ENCODE data around the gene RXRG.

RXRG gene

DNA sequence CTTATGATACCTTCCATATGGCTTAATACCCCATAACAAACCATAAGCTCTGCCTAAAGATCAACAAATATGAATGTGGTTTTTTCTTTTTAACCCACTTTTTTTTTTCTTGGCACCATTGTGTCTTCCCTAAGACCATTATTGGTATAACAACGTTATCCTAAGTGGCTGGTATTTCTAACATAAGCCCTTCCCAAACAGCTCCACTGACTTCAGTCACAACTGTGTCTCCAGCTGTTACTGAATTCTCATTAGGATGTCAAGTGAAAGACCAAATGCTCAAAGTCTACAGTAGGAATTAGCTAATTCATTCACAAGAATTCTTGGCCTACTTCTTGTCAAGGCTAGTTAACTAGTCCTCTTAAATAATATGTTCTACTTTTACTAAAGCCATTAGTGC is 4.2 kb upstream of the RXRG start:
- TF ChIP-seq TAF1 (IDR thresholded peaks at IDR 0.05; ENCODE audit: borderline replicate concordance, insufficient read depth, low read length) (no peak), FOXP2 (optimal IDR thresholded peaks at IDR 0.05; ENCODE audit: borderline replicate concordance, extremely low read depth, extremely low read length, insufficient read depth) (no peak), POLR2AphosphoS5 (IDR thresholded peaks at IDR 0.05; ENCODE audit: low read depth, low read length) (no peak), SIN3A (IDR thresholded peaks at IDR 0.05; ENCODE audit: borderline replicate concordance, insufficient read depth, low read length) (no peak)
- TF ChIP-seq, protein P1, sequence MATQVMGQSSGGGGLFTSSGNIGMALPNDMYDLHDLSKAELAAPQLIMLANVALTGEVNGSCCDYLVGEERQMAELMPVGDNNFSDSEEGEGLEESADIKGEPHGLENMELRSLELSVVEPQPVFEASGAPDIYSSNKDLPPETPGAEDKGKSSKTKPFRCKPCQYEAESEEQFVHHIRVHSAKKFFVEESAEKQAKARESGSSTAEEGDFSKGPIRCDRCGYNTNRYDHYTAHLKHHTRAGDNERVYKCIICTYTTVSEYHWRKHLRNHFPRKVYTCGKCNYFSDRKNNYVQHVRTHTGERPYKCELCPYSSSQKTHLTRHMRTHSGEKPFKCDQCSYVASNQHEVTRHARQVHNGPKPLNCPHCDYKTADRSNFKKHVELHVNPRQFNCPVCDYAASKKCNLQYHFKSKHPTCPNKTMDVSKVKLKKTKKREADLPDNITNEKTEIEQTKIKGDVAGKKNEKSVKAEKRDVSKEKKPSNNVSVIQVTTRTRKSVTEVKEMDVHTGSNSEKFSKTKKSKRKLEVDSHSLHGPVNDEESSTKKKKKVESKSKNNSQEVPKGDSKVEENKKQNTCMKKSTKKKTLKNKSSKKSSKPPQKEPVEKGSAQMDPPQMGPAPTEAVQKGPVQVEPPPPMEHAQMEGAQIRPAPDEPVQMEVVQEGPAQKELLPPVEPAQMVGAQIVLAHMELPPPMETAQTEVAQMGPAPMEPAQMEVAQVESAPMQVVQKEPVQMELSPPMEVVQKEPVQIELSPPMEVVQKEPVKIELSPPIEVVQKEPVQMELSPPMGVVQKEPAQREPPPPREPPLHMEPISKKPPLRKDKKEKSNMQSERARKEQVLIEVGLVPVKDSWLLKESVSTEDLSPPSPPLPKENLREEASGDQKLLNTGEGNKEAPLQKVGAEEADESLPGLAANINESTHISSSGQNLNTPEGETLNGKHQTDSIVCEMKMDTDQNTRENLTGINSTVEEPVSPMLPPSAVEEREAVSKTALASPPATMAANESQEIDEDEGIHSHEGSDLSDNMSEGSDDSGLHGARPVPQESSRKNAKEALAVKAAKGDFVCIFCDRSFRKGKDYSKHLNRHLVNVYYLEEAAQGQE (IDR thresholded peaks at IDR 0.05; ENCODE audit: insufficient read depth in 1 of 2, low read depth in 2 of 2, low read length in 2 of 2): no peak

DNA sequence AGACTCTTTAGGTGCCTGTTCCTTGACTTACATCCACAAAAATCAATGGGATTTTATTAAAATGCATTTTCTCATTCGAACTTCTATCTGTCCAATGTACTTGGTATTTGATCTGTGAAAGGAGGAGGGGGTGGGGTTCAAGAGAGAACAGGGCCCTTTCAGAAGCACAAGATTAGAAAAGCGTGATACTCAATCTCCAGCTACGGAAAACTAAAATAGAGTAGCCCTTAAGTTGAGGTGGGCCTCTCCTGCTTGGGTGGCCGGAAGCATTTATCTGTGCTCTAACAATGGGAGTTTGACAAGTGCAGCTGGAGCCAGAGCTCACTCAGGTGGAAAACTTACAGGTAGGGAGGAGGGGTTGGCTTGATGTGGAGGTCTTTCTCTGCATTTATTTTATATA is 462 bp upstream of the RXRG start:
- TF ChIP-seq, protein P1 (IDR thresholded peaks at IDR 0.05; ENCODE audit: insufficient read depth in 1 of 2, low read depth in 2 of 2, low read length in 2 of 2): no peak
- no peak for TF ChIP-seq SIN3A (IDR thresholded peaks at IDR 0.05; ENCODE audit: borderline replicate concordance, insufficient read depth, low read length)
- TF ChIP-seq FOXP2 (optimal IDR thresholded peaks at IDR 0.05; ENCODE audit: borderline replicate concordance, extremely low read depth, extremely low read length, insufficient read depth): no peak
- TF ChIP-seq POLR2AphosphoS5 (IDR thresholded peaks at IDR 0.05; ENCODE audit: low read depth, low read length): no peak
- no peak for TF ChIP-seq TAF1 (IDR thresholded peaks at IDR 0.05; ENCODE audit: borderline replicate concordance, insufficient read depth, low read length)

DNA sequence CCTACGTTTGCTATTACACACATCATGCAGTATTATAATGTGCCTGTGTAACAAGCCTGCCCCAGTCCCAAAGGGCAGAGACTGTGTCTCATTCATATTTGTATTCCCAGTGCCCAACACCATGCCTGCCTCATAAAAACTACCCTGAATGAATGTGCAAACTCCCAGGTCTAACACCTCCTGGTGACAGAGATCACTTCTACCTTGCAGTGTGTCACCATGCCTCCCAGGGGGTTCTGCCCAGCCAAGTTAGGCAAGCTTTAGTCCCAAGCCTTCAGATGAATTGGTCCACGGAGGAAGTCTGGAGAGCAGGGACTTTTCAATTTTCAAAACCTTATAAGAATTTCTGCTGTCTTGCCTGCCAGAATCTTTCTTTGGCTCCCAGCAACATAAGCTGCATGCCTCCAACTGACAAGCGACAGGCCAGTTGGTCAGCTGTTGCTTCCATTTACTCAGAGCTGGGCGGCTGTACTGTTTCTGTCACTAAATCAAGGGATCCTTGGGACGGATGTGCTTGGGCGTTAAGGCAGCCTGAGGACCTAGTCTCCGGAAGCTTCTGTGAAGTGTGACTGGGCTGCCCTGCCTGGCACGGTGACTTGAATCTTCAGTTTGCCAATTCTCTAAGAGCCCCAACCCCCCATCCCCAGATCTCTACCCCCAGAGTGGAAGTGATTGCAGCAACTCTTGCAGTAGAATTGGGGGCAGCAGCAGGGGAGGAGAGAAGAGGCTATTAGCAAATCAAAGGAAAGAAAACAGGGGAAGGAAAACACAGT is 1.2 kb downstream of the RXRG start:
- no peak for TF ChIP-seq TAF1 (IDR thresholded peaks at IDR 0.05; ENCODE audit: borderline replicate concordance, insufficient read depth, low read length)
- TF ChIP-seq POLR2AphosphoS5 (IDR thresholded peaks at IDR 0.05; ENCODE audit: low read depth, low read length): no peak
- TF ChIP-seq, protein P1 (IDR thresholded peaks at IDR 0.05; ENCODE audit: insufficient read depth in 1 of 2, low read depth in 2 of 2, low read length in 2 of 2): no peak
- no peak for TF ChIP-seq SIN3A (IDR thresholded peaks at IDR 0.05; ENCODE audit: borderline replicate concordance, insufficient read depth, low read length)
- no peak for TF ChIP-seq FOXP2 (optimal IDR thresholded peaks at IDR 0.05; ENCODE audit: borderline replicate concordance, extremely low read depth, extremely low read length, insufficient read depth)

DNA sequence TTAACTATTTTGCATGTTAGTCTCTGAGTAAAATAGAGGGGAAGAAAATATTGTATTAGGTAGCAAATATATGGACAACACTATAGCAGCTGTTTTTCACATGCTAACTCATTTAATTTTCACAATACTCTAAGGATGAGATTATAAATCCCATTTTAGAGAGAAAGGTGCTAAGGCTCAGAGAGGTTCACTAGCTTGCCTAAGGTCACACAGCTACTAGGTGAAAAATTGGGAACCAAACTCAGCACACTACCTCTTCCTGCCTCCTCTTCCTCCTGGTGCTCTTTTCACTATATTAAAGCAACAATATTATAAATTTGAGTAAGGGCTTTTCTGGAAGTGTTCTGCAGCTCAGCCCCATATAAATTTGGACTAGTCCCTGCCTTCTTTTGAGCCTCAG is 2.3 kb downstream of the RXRG start:
- no peak for TF ChIP-seq POLR2AphosphoS5 (IDR thresholded peaks at IDR 0.05; ENCODE audit: low read depth, low read length)
- no peak for TF ChIP-seq FOXP2 (optimal IDR thresholded peaks at IDR 0.05; ENCODE audit: borderline replicate concordance, extremely low read depth, extremely low read length, insufficient read depth)
- no peak for TF ChIP-seq SIN3A (IDR thresholded peaks at IDR 0.05; ENCODE audit: borderline replicate concordance, insufficient read depth, low read length)
- TF ChIP-seq, protein P1 (IDR thresholded peaks at IDR 0.05; ENCODE audit: insufficient read depth in 1 of 2, low read depth in 2 of 2, low read length in 2 of 2): no peak
- TF ChIP-seq TAF1 (IDR thresholded peaks at IDR 0.05; ENCODE audit: borderline replicate concordance, insufficient read depth, low read length): no peak

Measured in PFSK-1 (cell line).